GM12878 (cell line): ENCODE results near the gene BTG1. TPM values are rescaled to one million over a fixed set of nuclear protein-coding genes. Genes with fewer than 3 reads are reported as not detected.

Experiments
- ATAC-seq: fragments of 200-7000 bp; cut with Tn5 transposase; 3 replicates; pipeline ENCODE4 v1.9.1; 2020; ENCODE audit warnings: mild to moderate bottlenecking, moderate library complexity
- BruUV-seq: library from RNA; stranded (reverse); fragments of 400-500 nt; replicated peaks from 2 replicates; lab custom pipeline; 2021; lab: Mats Ljungman, UMichigan
- CTCF ChIA-PET: fragments of 300-600 bp; sonication (Branson Sonifier 250); formaldehyde crosslinking; extraction: SDS; loops from one replicate; lab custom pipeline; 2021; ENCODE audit warnings: inconsistent platforms; lab: Yijun Ruan, JAX
- POLR2A ChIA-PET: fragments of 350-600 bp; formaldehyde crosslinking; extraction: SDS; loops from one replicate; lab custom pipeline; 2021; ENCODE audit warnings: inconsistent platforms; lab: Charles Lee
- RAD21 ChIA-PET: fragments of 300-600 bp; sonication (Branson Sonifier 250); formaldehyde crosslinking; loops from one replicate; lab custom pipeline; 2023; ENCODE audit warnings: antibody characterized with exemption; ENCODE audit not compliant: unreplicated experiment; lab: Charles Lee
- SMC1A ChIA-PET: fragments of 300-600 bp; sonication (Branson Sonifier 250); formaldehyde crosslinking; loops from one replicate; lab custom pipeline; 2023; ENCODE audit not compliant: unreplicated experiment, uncharacterized antibody; lab: Charles Lee
- DNase-seq: peaks from one replicate; pipeline ENCODE4 v3.0.0-alpha.2; 2011; ENCODE audit warnings: low read depth, low spot score
- FAIRE-seq: peaks from 3 replicates; lab custom pipeline; 2011; peaks lifted over from hg19 to GRCh38; lab: Jason Lieb, UNC
- H2AFZ ChIP-seq: 2 replicates; pipeline ENCODE4 v1.6.0; 2011; ENCODE audit warnings: low read depth, low read length, control low read depth; ENCODE audit not compliant: control insufficient read depth
- H3K27ac ChIP-seq: 2 replicates; pipeline ENCODE4 v1.5.1; 2011; ENCODE audit warnings: control low read depth; ENCODE audit not compliant: control insufficient read depth, insufficient read depth
- H3K27me3 ChIP-seq, 2 experiments: replicated peaks in 1 of 2; 2 replicates each; pipeline versions ENCODE4 v1.6.0 to v1.6.1; 2011; ENCODE audit warnings: low read length in 1 of 2; ENCODE audit not compliant: control insufficient read depth in 2 of 2, insufficient read depth in 2 of 2
- H3K36me3 ChIP-seq, 2 experiments: 2 replicates each; pipeline ENCODE4 v1.5.1; 2011; ENCODE audit warnings: low read length in 1 of 2; ENCODE audit not compliant: control insufficient read depth in 2 of 2, insufficient read depth in 2 of 2
- H3K4me1 ChIP-seq: 2 replicates; pipeline ENCODE4 v1.6.1; 2011; ENCODE audit warnings: mild to moderate bottlenecking, low read length, moderate library complexity, mixed read lengths; ENCODE audit not compliant: control insufficient read depth, insufficient read depth
- H3K4me2 ChIP-seq: 2 replicates; pipeline ENCODE4 v1.6.0; 2011; ENCODE audit warnings: control low read depth; ENCODE audit not compliant: control insufficient read depth, insufficient read depth
- H3K4me3 ChIP-seq: fragments of 200-600 bp; sonication (generic); 2 replicates; pipeline ENCODE4 v1.5.1; 2016
- H3K79me2 ChIP-seq: 2 replicates; pipeline ENCODE4 v1.6.0; 2011; ENCODE audit warnings: low read length; ENCODE audit not compliant: control insufficient read depth, insufficient read depth
- H3K9ac ChIP-seq: 2 replicates; pipeline ENCODE4 v1.8.0; 2011; ENCODE audit warnings: low read length, control low read depth, mixed read lengths; ENCODE audit not compliant: control insufficient read depth, insufficient read depth
- H3K9me3 ChIP-seq: replicated peaks from 3 replicates; pipeline ENCODE4 v1.5.1; 2011; ENCODE audit warnings: mild to moderate bottlenecking, low read length; ENCODE audit not compliant: control insufficient read depth, insufficient read depth
- H4K20me1 ChIP-seq: 2 replicates; pipeline ENCODE4 v1.6.0; 2011; ENCODE audit not compliant: control insufficient read depth, insufficient read depth
- BMI1 ChIP-seq: fragments of 450-650 bp; IDR thresholded peaks from 2 replicates; pipeline ENCODE4 v1.6.1; 2016; ENCODE audit warnings: mild to moderate bottlenecking, moderate library complexity, borderline replicate concordance
- CBFB ChIP-seq: IDR thresholded peaks from 2 replicates; pipeline ENCODE4 v1.6.1; 2016; ENCODE audit warnings: antibody characterized with exemption, low read depth
- EED ChIP-seq: sonication (generic); IDR thresholded peaks from 2 replicates; pipeline ENCODE4 v1.6.1; 2016; ENCODE audit warnings: antibody characterized with exemption, low read depth
- NBN ChIP-seq: fragments of 450-650 bp; IDR thresholded peaks from 2 replicates; pipeline ENCODE4 v1.6.1; 2016
- NR2F1 ChIP-seq: fragments of 450-650 bp; conservative IDR thresholded peaks from 2 replicates; pipeline ENCODE4 v1.6.1; 2017; ENCODE audit warnings: mild to moderate bottlenecking
- PAX5 ChIP-seq: IDR thresholded peaks from 2 replicates; pipeline ENCODE4 v1.6.1; 2011; ENCODE audit warnings: low read depth, low read length, borderline replicate concordance
- RAD21 ChIP-seq: IDR thresholded peaks from 2 replicates; pipeline ENCODE4 v1.6.1; 2011; ENCODE audit warnings: mild to moderate bottlenecking, low read depth, low read length, moderate library complexity; ENCODE audit not compliant: insufficient read depth
- TBL1XR1 ChIP-seq: IDR thresholded peaks from 2 replicates; pipeline ENCODE4 v1.6.1; 2012; ENCODE audit warnings: low read depth, low read length, improper control_type of control experiment
- YBX1 ChIP-seq: fragments of 450-650 bp; IDR thresholded peaks from 2 replicates; pipeline ENCODE4 v1.6.1; 2016; ENCODE audit warnings: antibody characterized with exemption
- WGBS: methylation state at CpG from one replicate; pipeline ENCODE4 v1.1.6; 2016; ENCODE audit warnings: low lambda C conversion rate; ENCODE audit not compliant: insufficient replicate concordance, insufficient coverage; ENCODE audit errors: missing lambda C conversion rate; 5-methylcytosine and 5-hydroxymethylcytosine counted together
- in situ Hi-C: fragments of 300-500 bp; cut with MboI; formaldehyde crosslinking; loops from 9 replicates; pipeline ENCODE4 v1.14.3; 2018; ENCODE audit warnings: mixed read lengths
- intact Hi-C: fragments of 100-400 bp; cut with micrococcal nuclease; formaldehyde crosslinking; loops from one replicate; pipeline ENCODE4 v1.14.2; 2022; ENCODE audit not compliant: unreplicated experiment
- polyA plus RNA-seq, 11 experiments: library from polyadenylated mRNA; depleted of rRNA in 4 of 11; unstranded in 6 of 11; stranded (reverse) in 5 of 11; fragments of >200 nt; fragmentation: Nextera tagmentation in 4 of 11; fragmentation: Illumina TruSeq in 1 of 11; extraction: Ambion mirVana in 4 of 11; extraction: Trizol in 1 of 11; gene quantifications; 1 replicate in 1 of 11; 2 replicates in 10 of 11; pipeline versions ENCODE4 v1.2.1 to v1.2.3, GENCODE V29; 2011 to 2016; ENCODE audit warnings: inconsistent platforms in 2 of 11, missing spikeins in 2 of 11, low read depth in 1 of 11
- total RNA-seq, 4 experiments: library from RNA; depleted of rRNA in 3 of 4; stranded (reverse); fragments of >200 nt in 3 of 4; fragmentation: Illumina TruSeq in 1 of 4; extraction: Trizol in 1 of 4; gene quantifications; 2 replicates each; pipeline versions ENCODE4 v1.2.1 to v1.2.3, GENCODE V29; 2013 to 2021
- TF ChIP-seq, protein P1 (sequence below): IDR thresholded peaks from 2 replicates; pipeline ENCODE4 v1.6.1; 2012; ENCODE audit warnings: low read depth, low read length, improper control_type of control experiment
- TF ChIP-seq, protein P2 (sequence below): fragments of 450-650 bp; conservative IDR thresholded peaks from 2 replicates; pipeline ENCODE4 v1.6.1; 2017; ENCODE audit warnings: mild to moderate bottlenecking, moderate library complexity

The BTG1 gene
- total and polyA plus RNA-seq, 10 of the 15 experiments (the other 5 are each of a cell fraction or from before 2014, with no cell fraction given): 23.7 to 194 (median 56.4) TPM

DNA sequence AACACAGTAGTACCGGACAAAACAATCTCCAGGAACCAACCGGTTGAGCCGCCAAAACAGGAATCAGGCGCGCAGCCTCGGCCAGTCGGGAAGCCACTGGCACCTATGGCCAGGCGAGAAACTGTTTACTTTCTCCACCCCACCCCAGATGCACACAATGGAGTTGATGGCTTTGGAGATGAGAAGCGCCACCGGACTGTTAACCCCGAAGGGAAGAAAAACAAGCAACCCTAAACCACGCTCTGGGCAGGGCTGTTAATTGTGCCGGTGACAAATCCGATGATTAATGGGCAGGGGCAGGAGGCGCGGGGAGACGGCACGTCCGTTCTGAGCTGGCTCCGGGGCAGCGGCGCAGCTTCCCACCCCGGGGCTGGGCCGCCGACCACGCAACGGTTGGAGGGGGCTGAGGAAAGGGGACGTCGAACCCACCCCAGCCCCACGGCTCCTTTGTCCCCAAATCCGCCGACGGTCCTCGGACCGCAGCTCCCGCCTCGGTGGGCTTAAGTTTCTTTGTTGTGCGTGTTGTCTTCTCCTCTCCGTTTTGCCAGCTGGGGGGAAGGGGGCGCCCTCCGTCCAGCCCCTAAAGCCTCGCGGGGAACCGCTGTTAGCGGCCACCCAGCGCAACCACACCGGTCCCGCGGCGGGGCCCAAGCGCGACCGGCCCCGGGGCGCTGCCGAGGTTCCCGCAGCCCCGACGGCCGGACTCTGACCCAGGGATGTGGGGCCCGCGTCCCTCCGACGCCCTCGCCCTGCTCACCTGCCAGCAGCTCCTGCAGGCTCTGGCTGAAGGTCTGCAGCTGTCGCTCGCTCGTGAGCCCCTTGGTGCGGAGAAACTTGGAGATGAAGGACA is 790 bp downstream of the BTG1 start (continued):
- no peak for TF ChIP-seq BMI1
- no peak for TF ChIP-seq EED
- no peak for TF ChIP-seq CBFB
- peak; percentile 33; the same call in 1 of the 2 replicates for TF ChIP-seq NBN
- TF ChIP-seq TBL1XR1: no peak
- TF ChIP-seq NR2F1: 0 out of 2 replicates have a peak, but pooled peaks have one; percentile 12

DNA sequence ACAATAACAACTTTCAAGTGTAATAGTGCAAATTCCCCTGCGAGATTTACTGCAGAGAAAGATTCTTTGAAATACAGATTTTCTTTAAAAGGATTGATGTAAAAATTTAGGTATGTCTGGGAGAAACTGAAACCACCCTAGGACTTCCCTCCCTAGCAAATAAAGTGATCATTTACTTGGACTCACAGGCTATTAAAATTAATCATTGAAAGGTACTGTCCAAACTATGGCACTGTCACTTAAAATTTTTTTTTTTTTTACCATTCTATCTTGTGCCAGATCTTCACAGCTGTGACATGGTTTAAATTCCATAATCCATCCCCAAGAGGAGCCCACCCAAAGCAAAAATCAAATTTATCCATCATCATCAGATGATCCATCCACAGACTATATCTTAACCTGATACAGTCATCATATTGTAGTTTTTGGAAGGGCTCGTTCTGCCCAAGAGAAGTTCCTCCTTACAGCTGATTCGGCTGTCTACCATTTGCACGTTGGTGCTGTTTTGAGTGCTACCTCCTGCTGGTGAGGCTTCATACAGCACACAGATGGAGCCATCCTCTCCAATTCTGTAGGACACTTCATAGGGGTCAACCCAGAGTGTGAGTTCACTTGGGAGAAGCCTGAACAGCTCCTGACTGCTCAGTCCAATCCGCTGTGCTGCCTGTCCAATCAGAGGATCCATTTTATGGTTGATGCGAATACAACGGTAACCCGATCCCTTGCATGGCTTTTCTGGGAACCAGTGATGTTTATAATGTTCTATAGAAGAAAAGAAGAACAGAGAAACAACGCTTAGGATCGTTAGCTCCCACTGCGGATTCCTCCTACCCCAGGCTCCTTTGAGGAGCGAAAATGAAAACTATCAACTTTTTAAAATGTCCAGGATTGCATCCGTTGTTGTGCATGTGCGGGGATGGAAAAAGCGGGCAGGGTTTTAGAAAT is 1.7 kb downstream of the BTG1 start:
- ChIA-PET CTCF (interaction anchor here (0.6 to 4.6 kb wide), 22 partner anchors 10 to 966 kb away, joined by 3 to 29 read pairs (median 4); no protein-coding TSS in a partner anchor), SMC1A (interaction anchor here (0.6 to 7.5 kb wide), 39 partner anchors 10 to 762 kb away, joined by 3 to 98 read pairs (median 3); no protein-coding TSS in a partner anchor), POLR2A (interaction anchor here (0.7 to 10.9 kb wide), 16 partner anchors 10 to 421 kb away, joined by 3 to 222 read pairs (median 6); no protein-coding TSS in a partner anchor), RAD21 (interaction anchor here (0.6 to 9.9 kb wide), 35 partner anchors 10 to 761 kb away, joined by 3 to 167 read pairs (median 6); no protein-coding TSS in a partner anchor)
- FAIRE-seq (peak; percentile 54), DNase-seq (no peak), ATAC-seq (peak; percentile 46)
- WGBS: 2% methylated on average over 15 of the region's 15 CpGs
- TSS peak; percentile 57 for BruUV-seq
- H3K9ac ChIP-seq: peak overlapping the region; percentile 96
- peaks cover 93% of the 10 kb centered on the region for H3K79me2 ChIP-seq
- peaks cover 5% of the 10 kb centered on the region for H3K4me1 ChIP-seq
- no peaks in the 10 kb centered on the region for H3K27me3 ChIP-seq
- in situ Hi-C loops: loop anchor here (25.0 kb wide), 1 partner anchor 557 kb away; no protein-coding TSS in a partner anchor
- H3K4me3 ChIP-seq: peak overlapping the region; percentile 89
- H3K4me2 ChIP-seq: peak overlapping the region; percentile 52
- H2AFZ ChIP-seq: no peak overlapping the region
- H4K20me1 ChIP-seq: 0 out of 2 replicates have a peak, but pooled peaks cover 2% of the 10 kb centered on the region
- H3K36me3 ChIP-seq: peaks cover 0 to 15% of the 10 kb centered on the region in 2 experiments; a peak in 2 of 4 replicates
- H3K27ac ChIP-seq: peak overlapping the region; percentile 85
- intact Hi-C loops: loop anchor here (2.0 to 5.0 kb wide), 5 partner anchors 265 to 567 kb away; no protein-coding TSS in a partner anchor
- H3K9me3 ChIP-seq: no peaks in the 10 kb centered on the region
- TF ChIP-seq, protein P1, sequence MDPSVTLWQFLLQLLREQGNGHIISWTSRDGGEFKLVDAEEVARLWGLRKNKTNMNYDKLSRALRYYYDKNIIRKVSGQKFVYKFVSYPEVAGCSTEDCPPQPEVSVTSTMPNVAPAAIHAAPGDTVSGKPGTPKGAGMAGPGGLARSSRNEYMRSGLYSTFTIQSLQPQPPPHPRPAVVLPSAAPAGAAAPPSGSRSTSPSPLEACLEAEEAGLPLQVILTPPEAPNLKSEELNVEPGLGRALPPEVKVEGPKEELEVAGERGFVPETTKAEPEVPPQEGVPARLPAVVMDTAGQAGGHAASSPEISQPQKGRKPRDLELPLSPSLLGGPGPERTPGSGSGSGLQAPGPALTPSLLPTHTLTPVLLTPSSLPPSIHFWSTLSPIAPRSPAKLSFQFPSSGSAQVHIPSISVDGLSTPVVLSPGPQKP: no peak
- TF ChIP-seq, protein P2, sequence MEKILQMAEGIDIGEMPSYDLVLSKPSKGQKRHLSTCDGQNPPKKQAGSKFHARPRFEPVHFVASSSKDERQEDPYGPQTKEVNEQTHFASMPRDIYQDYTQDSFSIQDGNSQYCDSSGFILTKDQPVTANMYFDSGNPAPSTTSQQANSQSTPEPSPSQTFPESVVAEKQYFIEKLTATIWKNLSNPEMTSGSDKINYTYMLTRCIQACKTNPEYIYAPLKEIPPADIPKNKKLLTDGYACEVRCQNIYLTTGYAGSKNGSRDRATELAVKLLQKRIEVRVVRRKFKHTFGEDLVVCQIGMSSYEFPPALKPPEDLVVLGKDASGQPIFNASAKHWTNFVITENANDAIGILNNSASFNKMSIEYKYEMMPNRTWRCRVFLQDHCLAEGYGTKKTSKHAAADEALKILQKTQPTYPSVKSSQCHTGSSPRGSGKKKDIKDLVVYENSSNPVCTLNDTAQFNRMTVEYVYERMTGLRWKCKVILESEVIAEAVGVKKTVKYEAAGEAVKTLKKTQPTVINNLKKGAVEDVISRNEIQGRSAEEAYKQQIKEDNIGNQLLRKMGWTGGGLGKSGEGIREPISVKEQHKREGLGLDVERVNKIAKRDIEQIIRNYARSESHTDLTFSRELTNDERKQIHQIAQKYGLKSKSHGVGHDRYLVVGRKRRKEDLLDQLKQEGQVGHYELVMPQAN: peak; percentile 77
- TF ChIP-seq YBX1 (no peak), RAD21 (peak; percentile 62), PAX5 (peak; percentile 14; the same call in 1 of the 2 replicates)
